Measurements from ENCODE around the gene ABCC10.

GRCh38 chr6:43428112-43428570 lies 800 bp downstream of the ABCC10 start:
- TF ChIP-seq, protein P1, sequence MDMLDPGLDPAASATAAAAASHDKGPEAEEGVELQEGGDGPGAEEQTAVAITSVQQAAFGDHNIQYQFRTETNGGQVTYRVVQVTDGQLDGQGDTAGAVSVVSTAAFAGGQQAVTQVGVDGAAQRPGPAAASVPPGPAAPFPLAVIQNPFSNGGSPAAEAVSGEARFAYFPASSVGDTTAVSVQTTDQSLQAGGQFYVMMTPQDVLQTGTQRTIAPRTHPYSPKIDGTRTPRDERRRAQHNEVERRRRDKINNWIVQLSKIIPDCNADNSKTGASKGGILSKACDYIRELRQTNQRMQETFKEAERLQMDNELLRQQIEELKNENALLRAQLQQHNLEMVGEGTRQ (IDR thresholded peaks at IDR 0.05) = no peak
- TF ChIP-seq ZC3H11A (IDR thresholded peaks at IDR 0.05) = no peak
- TF ChIP-seq, protein P2, sequence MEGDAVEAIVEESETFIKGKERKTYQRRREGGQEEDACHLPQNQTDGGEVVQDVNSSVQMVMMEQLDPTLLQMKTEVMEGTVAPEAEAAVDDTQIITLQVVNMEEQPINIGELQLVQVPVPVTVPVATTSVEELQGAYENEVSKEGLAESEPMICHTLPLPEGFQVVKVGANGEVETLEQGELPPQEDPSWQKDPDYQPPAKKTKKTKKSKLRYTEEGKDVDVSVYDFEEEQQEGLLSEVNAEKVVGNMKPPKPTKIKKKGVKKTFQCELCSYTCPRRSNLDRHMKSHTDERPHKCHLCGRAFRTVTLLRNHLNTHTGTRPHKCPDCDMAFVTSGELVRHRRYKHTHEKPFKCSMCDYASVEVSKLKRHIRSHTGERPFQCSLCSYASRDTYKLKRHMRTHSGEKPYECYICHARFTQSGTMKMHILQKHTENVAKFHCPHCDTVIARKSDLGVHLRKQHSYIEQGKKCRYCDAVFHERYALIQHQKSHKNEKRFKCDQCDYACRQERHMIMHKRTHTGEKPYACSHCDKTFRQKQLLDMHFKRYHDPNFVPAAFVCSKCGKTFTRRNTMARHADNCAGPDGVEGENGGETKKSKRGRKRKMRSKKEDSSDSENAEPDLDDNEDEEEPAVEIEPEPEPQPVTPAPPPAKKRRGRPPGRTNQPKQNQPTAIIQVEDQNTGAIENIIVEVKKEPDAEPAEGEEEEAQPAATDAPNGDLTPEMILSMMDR (IDR thresholded peaks at IDR 0.05) = no peak
- TF ChIP-seq REST (IDR thresholded peaks at IDR 0.05) = no peak
- no peak for TF ChIP-seq EP300 (IDR thresholded peaks at IDR 0.05)
- TF ChIP-seq RNF2 (IDR thresholded peaks at IDR 0.05; ENCODE audit: borderline replicate concordance, low read depth) = no peak
- TF ChIP-seq EHMT2 (IDR thresholded peaks at IDR 0.05; ENCODE audit: low read depth) = no peak
